Stimulated activated naive CD8-positive, alpha-beta T cell treated with anti-CD3 and anti-CD28 coated beads, Interleukin-15, Interleukin-2, amounts not matched to agents 100 ng/mL and 50 ng/mL, for 24 hours (primary cell): ENCODE results near the gene PVALEF.

Source experiments
- H3K27ac Mint-ChIP-seq: one replicate; pipeline ENCODE4 v1.8.0; 2021; ENCODE audit warnings: mild to moderate bottlenecking, mixed read lengths
- H3K27me3 Mint-ChIP-seq: one replicate; pipeline ENCODE4 v1.8.0; 2021; ENCODE audit warnings: mixed read lengths
- H3K36me3 Mint-ChIP-seq: one replicate; pipeline ENCODE4 v1.8.0; 2021; ENCODE audit warnings: low read depth, mixed read lengths
- H3K4me1 Mint-ChIP-seq: one replicate; pipeline ENCODE4 v1.8.0; 2021; ENCODE audit warnings: low read depth, mixed read lengths
- H3K4me3 Mint-ChIP-seq: one replicate; pipeline ENCODE4 v1.8.0; 2021; ENCODE audit warnings: mild to moderate bottlenecking, mixed read lengths
- H3K9me3 Mint-ChIP-seq: one replicate; pipeline ENCODE4 v1.8.0; 2021; ENCODE audit warnings: mixed read lengths

The PVALEF gene

DNA sequence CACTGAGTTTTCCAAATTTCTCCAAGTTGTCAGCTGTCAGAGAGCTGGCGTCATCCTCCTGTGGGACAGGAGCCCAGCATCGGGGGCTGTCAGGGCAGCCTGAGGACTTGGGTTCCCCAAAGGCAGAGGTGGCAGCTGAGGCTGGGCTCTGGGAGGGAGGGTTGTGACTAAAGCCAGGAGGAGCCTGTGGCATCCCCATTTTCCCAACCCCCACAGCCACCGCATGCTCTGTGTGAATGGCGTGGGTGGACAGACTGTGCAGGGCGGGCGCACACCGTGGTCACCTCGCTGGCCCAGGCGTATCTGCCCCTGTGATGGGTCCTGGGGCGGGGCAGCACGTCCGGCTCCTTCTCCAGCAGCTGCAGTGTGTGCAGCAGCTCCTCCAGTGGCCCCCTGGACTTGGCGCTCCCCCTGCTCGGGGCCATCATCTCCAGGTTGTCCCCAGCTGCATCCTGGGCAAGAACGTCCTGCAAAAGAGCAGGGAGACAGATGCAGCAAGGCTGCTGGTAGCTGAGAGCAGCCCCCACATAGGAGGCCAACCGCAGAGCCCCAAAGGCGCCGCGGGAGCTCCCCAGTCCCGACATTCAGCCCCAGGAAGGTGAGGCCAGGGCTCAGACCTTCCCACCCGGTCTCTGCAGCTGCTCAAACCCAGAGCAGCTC lies 32.7 kb downstream of the PVALEF start:
- Mint-ChIP-seq H3K4me3 (no peak overlapping the region), H3K4me1 (no peaks in the 10 kb centered on the region), H3K27ac (no peak overlapping the region), H3K9me3 (no peaks in the 10 kb centered on the region), H3K27me3 (no peaks in the 10 kb centered on the region), H3K36me3 (no peaks in the 10 kb centered on the region)

DNA sequence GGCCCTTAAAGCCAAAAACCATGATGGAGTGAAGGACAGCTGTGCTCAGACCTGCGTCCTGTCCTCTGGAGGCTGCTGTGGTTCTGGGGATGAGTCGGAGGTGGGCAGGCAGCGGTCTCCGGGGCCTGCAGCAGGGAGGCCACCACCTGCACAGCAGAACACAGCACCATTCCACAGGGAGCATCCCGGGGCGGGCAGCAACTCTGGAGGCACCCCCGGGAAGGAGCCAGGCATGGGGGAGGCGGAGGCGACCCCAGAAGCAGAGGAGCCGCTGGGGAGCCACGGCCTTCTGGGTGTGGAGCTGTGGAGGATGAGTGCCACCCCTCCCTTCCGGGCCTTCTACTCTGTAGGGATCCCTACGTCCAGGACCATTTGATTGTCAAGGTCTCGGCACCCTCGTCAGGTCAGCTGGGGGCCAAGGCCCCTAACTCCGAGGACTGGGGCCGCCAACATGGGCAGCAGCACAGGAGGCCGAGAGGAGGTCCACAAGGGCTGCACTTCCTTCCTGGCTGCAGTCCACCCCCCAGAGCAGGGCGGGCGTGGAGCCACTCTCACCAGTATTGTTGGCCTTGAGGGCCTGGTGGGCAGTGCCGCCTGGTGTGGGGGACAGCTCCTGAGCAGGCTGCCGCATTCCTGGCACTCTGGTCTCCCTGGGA lies 33.6 kb downstream of the PVALEF start:
- H3K27me3 Mint-ChIP-seq: no peaks in the 10 kb centered on the region
- no peaks in the 10 kb centered on the region for H3K9me3 Mint-ChIP-seq
- no peaks in the 10 kb centered on the region for H3K36me3 Mint-ChIP-seq
- no peak overlapping the region for H3K4me3 Mint-ChIP-seq
- no peak overlapping the region for H3K27ac Mint-ChIP-seq
- H3K4me1 Mint-ChIP-seq: no peaks in the 10 kb centered on the region

DNA sequence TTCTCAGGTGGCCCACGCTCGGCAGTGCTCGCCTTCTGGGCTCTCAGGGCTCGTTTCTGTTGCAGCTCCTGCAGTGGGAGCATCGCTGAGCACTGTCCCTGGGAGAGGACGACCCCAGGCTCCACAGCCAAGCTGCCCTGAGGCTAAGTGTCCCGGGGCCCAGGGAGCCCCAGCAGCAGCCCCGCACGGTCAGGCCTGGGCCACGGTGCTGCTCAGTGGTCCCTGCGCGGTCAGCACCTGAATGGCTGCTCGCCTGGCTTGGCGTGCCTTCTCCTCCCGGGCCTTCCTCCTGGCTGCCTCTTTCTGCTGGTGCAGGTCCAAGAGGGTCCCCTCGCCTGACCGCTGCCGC lies 34.1 kb downstream of the PVALEF start:
- Mint-ChIP-seq H3K27ac (no peak overlapping the region), H3K27me3 (no peaks in the 10 kb centered on the region), H3K36me3 (no peaks in the 10 kb centered on the region), H3K4me1 (no peaks in the 10 kb centered on the region), H3K4me3 (no peak overlapping the region), H3K9me3 (no peaks in the 10 kb centered on the region)

DNA sequence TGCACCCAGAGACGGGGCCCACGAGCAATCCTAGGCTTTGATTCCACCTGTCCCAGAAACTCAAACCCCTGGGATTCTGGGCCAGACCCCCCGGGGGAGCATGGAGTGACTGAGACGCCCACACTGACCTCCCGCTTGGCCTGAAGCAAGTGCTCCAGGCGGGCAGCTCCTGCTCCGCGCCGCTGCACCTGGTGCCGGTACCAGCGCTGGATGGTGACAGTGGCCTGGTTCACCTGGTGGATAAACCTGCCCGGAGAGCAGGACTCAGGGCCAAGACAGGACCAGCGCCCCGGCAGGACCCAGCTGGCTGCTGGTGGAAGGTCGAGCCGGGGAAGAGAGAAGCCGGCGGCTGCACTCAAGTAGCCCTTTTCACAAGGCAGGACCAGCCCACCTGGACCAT lies 34.9 kb downstream of the PVALEF start:
- Mint-ChIP-seq H3K4me1 (no peaks in the 10 kb centered on the region), H3K4me3 (no peak overlapping the region), H3K36me3 (no peaks in the 10 kb centered on the region), H3K27ac (no peak overlapping the region), H3K9me3 (no peaks in the 10 kb centered on the region), H3K27me3 (no peaks in the 10 kb centered on the region)

DNA sequence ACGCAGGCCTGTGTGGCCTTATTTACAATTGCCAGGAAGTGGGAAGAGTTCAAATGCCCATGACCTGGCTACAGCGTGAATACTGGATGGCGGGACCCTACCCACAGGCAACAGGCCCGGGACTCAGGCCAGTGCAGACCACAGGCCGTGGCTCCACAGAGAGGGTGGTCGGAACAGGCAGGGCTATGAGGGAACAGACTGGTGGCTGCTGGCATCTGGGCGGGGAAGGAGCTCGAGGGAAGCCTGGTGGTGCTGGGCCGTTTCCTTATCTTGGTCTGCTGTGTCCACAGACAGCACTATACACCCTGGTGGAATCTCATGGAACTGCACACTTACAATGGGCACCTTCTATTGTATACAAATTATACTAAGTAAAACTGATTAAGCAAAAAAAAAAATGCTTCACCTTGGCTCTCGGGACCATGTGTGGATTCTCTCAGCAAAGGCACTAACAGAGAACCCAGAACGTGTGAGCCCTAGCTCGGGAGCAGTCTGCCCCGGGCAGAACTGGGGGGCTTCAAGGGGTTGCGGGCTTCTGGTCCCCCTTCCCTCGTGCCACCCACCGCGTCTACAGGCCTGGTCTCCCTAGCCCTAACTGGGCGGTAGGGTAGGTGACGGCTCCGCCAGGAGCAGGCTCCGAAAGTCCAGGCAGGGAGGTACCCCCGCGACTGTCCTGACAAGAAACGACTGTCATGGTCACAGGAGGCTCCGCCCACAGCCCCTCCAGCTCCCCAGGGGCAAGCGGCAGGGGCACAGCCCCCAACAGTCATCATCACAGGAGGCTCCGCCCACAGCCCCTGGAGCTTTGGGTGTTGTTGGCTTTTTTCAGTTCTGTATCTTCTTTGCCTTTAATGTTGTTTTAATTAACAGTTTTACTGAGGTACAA lies 35.6 kb downstream of the PVALEF start:
- H3K9me3 Mint-ChIP-seq: no peaks in the 10 kb centered on the region
- H3K27ac Mint-ChIP-seq: no peak overlapping the region
- no peaks in the 10 kb centered on the region for H3K4me1 Mint-ChIP-seq
- no peaks in the 10 kb centered on the region for H3K27me3 Mint-ChIP-seq
- H3K36me3 Mint-ChIP-seq: no peaks in the 10 kb centered on the region
- H3K4me3 Mint-ChIP-seq: no peak overlapping the region

DNA sequence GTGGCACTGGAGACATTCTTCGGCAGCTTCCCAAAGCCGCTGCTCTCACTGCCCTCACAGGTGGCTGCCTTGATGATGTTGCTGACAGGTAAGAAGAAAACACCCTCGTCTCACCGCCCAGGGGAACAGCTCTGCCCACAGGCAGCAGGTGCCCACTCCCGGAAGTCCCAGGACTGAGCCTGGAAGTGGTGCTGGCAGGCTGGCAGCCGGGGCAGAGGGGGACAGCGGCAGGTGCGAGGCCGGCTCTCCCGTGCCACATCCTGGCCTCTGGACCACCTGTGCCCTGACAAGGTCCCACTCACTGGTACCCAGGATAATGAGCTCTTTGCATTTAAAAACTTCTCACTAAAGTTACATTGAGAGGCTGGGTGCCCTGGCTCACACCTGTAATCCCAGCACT lies 37.0 kb downstream of the PVALEF start:
- no peaks in the 10 kb centered on the region for H3K27me3 Mint-ChIP-seq
- no peaks in the 10 kb centered on the region for H3K9me3 Mint-ChIP-seq
- H3K27ac Mint-ChIP-seq: no peak overlapping the region
- H3K36me3 Mint-ChIP-seq: no peaks in the 10 kb centered on the region
- H3K4me3 Mint-ChIP-seq: no peak overlapping the region
- no peaks in the 10 kb centered on the region for H3K4me1 Mint-ChIP-seq

DNA sequence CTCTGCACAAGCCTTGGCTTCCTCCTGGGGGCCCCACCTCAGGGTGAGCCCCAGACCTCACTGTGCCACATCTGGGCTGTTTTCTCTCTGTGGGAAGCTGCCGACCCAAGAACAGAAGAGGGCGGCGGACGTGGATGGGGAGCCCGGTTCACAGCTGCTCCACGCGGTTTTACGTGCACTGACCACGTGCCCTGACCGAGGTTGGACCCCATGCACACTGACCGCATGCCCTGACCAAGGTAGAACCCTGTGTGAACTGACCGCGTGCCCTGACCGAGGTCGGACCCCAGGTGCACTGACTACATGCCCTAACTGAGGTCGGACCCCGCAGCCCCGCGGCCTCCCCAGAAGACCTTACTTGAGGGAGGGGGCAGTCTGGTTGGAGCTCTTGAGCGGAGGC lies 37.8 kb downstream of the PVALEF start:
- H3K27ac Mint-ChIP-seq: no peak overlapping the region
- no peaks in the 10 kb centered on the region for H3K9me3 Mint-ChIP-seq
- no peaks in the 10 kb centered on the region for H3K4me1 Mint-ChIP-seq
- no peaks in the 10 kb centered on the region for H3K27me3 Mint-ChIP-seq
- no peak overlapping the region for H3K4me3 Mint-ChIP-seq
- no peaks in the 10 kb centered on the region for H3K36me3 Mint-ChIP-seq

DNA sequence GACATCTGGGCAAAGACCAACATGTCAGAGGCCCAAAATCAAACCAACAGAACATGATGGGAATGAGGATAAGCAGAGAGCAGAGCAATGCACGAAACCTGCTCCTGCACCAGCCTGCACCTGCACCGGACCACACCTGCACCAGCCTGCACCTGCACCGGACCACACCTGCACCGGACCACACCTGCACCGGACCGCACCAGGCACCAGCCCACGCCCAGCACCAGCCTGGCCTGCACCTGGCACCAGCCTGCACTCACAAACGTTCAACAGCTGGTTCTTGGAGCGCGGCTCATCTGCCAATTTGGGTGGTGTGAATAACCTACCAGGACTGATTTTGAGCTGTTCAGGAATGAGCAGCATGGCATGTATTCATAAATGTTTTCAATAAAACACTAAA lies 39.3 kb downstream of the PVALEF start:
- Mint-ChIP-seq H3K4me1 (no peaks in the 10 kb centered on the region), H3K27ac (no peak overlapping the region), H3K9me3 (no peaks in the 10 kb centered on the region), H3K36me3 (no peaks in the 10 kb centered on the region), H3K27me3 (no peaks in the 10 kb centered on the region), H3K4me3 (no peak overlapping the region)

DNA sequence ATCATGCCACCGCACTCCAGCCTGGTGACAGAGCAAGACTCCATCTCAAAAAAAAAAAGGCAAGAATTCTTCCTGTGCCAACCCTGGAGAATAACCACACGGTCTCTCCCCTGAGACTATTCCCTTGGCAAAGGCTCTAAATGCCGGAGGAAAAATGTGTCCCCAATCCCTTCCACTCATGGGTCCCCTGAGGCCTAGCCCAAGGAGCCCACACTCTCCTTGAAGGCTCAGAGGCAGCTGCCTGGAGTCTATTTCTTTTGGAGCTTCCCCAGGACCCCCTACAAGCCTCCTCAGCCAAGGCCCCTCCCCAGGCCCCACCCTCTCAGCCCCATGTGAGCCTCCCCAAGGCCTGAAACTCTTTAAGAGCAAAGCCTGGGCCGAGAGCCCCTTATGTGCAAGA lies 40.9 kb downstream of the PVALEF start:
- H3K4me1 Mint-ChIP-seq: no peaks in the 10 kb centered on the region
- no peaks in the 10 kb centered on the region for H3K36me3 Mint-ChIP-seq
- H3K27ac Mint-ChIP-seq: no peak overlapping the region
- H3K27me3 Mint-ChIP-seq: no peaks in the 10 kb centered on the region
- H3K4me3 Mint-ChIP-seq: no peak overlapping the region
- no peaks in the 10 kb centered on the region for H3K9me3 Mint-ChIP-seq

DNA sequence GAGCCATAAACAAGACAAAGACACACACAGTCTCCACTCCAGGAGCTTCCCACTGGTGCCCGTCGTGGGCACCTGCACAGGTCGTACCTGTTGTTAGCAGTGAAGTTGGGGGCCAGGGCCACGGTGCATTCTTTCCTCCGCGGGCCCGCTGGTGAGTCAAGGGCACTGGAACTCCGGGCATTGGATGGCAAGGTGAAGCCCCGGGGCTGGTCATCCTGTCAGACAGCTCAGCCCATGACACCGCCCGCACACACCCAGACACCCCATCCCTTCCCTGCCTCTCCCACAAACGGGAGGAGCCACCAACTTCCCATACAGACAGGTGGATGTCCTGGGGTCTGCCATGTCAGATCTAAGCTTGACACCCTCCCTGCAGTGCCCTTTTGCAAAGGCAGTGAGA lies 41.4 kb downstream of the PVALEF start:
- H3K9me3 Mint-ChIP-seq: no peaks in the 10 kb centered on the region
- no peak overlapping the region for H3K4me3 Mint-ChIP-seq
- H3K36me3 Mint-ChIP-seq: no peaks in the 10 kb centered on the region
- H3K4me1 Mint-ChIP-seq: no peaks in the 10 kb centered on the region
- no peaks in the 10 kb centered on the region for H3K27me3 Mint-ChIP-seq
- H3K27ac Mint-ChIP-seq: no peak overlapping the region

DNA sequence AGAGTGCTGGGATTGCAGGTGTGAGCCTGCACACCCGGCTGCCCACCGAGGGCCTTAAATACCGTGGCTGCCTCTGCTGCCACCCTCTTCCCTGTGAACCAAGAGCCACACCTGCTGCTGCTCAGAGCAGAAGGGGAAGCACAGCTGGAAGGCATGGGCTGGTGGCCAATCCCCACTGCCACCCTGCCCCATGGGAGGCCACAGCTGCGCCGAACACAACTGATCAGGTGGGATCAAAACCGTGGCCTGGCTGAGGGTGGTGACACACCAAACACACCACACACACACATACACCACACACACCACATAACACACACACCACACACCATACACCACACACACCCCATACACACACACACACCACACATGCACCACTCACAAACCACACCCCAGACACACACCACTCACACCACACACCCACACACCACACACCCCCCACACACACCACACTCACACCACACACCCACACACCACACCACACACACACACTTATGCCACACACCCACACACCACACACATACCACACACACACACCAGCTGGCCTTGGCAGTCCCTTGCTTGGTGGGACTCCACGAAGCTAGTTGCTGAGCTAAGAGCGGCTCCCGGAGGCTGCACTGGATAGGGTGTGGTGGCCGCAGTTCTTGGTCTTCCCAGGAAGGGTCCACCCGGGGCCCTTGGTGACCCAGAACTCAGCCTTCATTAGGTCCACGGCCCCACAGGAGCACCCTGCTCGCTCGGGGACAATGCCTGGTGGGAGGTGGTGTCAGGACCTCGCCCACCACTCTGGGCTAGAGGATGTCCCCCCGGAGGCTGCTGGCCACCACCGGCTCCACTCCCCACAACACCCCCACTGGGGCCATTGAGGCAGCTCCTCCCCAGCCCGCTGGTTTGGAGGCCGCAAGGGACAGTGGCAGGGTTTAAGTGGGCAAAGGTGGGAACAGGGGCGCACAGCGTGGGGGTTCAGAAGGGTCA lies 42.6 kb downstream of the PVALEF start:
- Mint-ChIP-seq H3K9me3 (no peaks in the 10 kb centered on the region), H3K4me3 (no peak overlapping the region), H3K36me3 (no peaks in the 10 kb centered on the region), H3K4me1 (no peaks in the 10 kb centered on the region), H3K27me3 (no peaks in the 10 kb centered on the region), H3K27ac (no peak overlapping the region)

DNA sequence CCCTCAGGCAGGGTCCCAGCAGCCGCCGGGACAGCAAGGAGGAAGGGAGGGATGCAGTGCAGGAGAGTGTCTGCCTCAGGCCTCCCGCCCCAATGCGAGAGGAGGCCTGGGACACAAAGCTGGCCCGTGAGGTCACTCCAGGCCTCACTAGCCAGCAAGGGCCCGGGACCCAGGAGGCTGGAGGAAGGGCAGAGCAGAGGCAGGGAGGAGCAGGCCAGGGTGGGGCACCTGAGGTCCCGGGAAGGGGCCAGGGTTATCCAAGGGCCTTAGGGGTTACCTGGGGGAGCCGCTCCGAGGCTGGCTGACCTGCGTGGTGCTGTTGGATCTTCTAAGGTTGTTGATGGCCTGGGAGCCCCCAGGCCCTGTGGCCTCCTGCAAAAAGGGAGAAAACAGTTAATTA lies 43.3 kb downstream of the PVALEF start:
- Mint-ChIP-seq H3K4me1 (no peaks in the 10 kb centered on the region), H3K4me3 (no peak overlapping the region), H3K27ac (no peak overlapping the region), H3K36me3 (no peaks in the 10 kb centered on the region), H3K9me3 (no peaks in the 10 kb centered on the region), H3K27me3 (no peaks in the 10 kb centered on the region)

DNA sequence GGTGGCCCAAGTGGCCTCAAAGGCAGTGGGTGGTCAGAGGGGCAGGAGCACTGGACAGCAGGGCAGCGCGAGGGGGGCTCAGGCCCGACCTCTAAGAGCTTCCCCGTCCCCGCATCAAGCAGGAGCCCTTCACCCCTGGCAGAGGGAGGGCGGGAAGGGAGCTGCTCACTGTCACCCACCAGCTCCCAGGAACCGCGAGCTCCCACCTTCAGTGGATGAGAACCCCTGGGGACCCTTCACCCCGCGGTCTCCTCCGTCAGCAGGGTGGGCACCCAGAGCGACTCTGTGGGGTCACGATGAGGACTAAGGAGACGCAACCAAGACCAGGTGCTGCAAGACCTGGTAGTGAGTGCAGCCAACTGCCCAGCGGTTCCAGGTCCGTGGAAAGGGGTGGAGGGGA lies 43.8 kb downstream of the PVALEF start:
- Mint-ChIP-seq H3K4me3 (no peak overlapping the region), H3K36me3 (no peaks in the 10 kb centered on the region), H3K27me3 (no peaks in the 10 kb centered on the region), H3K4me1 (no peaks in the 10 kb centered on the region), H3K27ac (no peak overlapping the region), H3K9me3 (no peaks in the 10 kb centered on the region)

DNA sequence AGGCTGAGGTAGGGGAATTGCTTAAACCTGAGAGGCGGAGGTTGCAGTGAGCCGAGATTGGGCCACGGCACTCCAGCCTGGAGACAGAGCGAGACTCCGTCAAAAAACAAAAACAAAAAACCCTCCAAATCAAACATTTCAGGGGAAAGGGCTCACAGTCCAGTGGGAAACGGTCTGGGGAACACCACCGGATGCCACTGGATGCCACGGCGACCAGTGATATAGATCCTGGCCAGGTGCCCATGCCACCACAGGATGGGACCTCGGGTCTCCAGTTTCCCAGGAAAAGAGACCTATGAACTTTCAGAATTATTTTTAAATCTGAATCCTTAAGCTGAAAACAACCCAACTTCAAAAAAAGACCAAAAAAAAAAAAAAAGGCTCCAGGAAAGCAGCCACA lies 45.2 kb downstream of the PVALEF start:
- Mint-ChIP-seq H3K9me3 (no peaks in the 10 kb centered on the region), H3K4me3 (no peak overlapping the region), H3K4me1 (no peaks in the 10 kb centered on the region), H3K36me3 (no peaks in the 10 kb centered on the region), H3K27me3 (no peaks in the 10 kb centered on the region), H3K27ac (no peak overlapping the region)

DNA sequence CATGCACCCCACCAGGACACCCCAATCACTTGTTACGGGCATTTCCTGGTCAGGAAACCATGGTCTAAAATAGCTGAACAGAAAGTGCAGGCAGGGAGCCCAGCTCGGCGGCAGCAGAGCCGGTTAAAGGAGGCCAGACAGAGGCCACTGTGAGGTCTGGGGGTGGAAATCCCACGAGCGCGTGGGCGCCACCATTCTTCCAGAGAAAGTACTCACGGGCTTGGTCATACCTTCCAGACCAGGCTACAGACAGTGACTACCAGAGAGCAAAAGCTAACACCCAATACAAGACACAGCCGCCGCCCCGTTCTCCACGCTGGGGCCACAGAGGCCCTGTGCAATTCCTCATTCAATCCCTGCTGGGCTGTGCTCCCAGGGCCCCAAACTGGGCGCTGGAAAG lies 45.6 kb downstream of the PVALEF start:
- H3K27me3 Mint-ChIP-seq: no peaks in the 10 kb centered on the region
- H3K4me1 Mint-ChIP-seq: no peaks in the 10 kb centered on the region
- no peak overlapping the region for H3K27ac Mint-ChIP-seq
- H3K4me3 Mint-ChIP-seq: no peak overlapping the region
- no peaks in the 10 kb centered on the region for H3K9me3 Mint-ChIP-seq
- H3K36me3 Mint-ChIP-seq: no peaks in the 10 kb centered on the region
